HG03159 (cell line): ENCODE data around the gene CANT1.

ENCODE experiments used
- ATAC-seq: cut with Tn5 transposase; IDR thresholded peaks from one replicate; pipeline ENCODE4 v1.9.1; 2021; ENCODE audit warnings: mild to moderate bottlenecking, moderate library complexity; ENCODE audit not compliant: unreplicated experiment

The CANT1 gene

DNA sequence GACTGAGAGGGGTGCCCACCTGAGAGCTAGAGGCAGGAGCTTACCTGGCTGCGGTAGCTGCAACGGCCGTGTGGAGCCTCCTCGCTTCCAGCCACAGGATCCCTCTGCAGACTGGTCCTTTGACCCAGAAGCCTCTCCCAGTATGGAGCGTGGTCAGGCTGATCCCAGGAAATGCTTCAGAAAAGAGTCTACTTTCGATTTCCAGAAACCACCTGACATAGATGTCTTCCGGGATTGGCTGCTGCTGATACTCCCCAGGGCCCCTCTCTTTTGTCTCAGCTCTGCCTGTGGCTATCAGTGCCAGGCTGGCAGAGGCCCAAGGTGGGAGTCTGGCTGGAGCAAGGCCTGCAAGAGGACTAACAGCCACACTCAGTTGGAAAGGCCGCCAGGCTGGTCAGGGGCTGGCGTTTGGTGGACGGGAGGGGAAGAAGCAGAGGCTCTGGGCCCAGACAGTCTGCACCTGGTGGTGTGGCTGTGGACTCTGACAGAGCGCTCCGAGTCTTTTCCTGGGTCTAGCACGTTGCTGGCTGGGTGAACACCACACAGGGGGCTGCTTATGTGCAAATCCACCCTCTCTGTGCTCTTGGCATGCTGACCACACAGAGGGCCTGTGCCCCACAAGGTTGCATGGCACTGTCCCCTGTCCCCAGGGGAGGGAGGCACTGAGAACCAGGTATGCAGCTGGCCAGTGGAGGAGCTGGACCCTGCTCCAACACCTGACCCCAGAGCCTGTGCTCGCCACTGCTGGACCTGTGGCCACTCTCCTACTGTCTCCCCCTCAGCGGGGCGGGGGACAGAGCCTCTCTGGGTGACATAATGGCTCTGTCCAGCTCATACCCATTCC is 29.6 kb downstream of the CANT1 start, which contains the start of gene LGALS3BP:
Gene LGALS3BP, minus strand, starts transcription at position 144 of the 844 bp plus-strand sequence. CDS start 2,732 bp downstream, outside the sequence.
- no peak for ATAC-seq

DNA sequence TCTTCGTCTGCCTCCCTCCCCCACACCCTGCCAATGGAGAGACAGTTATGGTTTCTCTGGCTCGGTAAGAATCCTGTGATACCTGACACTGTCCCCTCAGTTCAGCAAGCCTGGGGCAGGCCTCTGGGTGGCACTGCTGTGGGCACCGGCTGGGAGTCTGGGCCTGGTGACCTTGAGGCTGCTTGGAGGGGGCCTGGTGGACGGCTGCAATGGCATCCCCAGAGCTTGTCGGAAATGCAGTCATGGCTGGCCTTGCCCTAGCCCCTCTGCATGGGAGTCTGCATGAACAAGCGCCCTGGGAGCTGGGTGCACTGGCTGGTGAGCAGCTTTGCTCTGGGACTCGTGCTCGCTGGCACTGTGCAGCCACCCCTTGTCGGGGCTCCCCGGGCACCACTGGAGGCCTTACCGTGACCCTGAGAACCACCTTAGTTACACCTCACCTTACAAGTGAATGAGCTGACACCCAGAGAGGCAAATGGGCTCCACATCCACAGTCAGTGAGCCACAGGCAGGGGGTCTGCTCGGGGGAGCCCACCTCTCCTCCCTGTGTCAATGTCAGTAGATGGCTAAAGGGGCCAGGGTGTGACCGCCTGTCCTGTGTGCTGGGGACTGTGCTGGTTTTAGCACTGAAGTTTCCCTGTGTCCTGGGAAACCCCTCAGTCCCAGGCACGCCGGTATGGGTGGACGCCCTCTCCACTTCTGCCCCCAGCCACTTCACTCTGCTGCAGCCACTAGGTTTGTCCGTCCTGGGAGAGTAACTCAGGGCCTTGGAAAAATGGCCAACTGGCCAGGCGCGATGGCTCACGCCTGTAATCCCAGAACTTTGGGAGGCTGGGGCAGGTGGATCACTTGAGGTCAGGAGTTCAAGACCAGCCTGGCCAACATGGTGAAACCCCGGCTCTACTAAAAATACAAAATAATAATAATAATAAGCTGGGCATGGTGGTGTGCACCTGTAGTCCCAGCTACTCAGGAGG is 31.3 kb downstream of the CANT1 start:
- ATAC-seq: no peak

DNA sequence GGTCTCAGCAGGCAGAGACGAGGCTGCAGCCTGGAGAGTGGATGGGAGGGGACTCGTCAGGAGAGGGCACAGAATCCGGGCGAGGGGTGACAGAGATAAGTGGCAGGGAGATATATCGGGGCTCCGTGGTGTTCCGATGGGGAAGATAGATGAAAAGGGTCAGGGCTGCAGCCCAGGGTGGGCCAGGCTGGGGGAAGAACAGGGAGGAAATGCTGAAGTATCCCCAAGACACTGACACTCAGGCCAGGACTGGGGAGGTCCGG is 32.0 kb downstream of the CANT1 start:
- no peak for ATAC-seq

DNA sequence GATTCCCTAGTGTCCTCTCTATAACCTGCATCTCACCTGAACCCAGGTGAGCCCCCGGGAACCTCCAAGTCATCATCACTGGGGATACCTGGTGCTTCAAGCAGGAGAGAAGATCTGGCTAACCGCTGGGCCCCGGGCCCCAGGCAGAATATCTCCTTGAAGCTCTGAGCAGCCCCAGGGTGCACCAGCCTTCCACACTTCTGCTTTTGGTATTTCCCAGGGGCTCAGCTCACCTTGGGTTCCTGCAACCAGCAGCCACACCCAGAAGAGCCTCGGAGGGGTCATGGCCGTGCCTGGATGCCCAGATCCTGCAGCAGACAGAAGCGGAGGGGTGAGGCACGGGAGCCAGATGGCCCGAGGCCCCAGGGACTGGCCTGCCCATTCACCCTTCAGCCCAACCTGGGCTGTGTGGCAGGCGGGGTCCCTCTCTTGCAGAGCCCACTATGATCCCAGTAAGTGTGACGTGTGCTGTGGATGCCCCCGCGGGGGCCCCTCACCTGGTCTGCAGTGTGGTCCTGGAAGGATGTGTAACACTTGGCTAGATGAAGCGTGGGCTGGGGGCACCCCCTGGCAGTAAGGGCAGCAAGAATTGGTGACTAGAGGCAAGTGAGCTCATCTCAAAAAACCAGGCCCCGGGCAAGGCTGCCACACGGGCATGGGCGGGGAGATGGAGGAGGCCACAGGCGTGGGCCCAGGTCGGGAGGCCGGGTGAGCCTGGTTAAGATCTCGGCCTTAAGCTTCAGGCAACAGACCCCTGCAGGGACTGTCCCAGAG is 32.5 kb downstream of the CANT1 start:
- no peak for ATAC-seq

DNA sequence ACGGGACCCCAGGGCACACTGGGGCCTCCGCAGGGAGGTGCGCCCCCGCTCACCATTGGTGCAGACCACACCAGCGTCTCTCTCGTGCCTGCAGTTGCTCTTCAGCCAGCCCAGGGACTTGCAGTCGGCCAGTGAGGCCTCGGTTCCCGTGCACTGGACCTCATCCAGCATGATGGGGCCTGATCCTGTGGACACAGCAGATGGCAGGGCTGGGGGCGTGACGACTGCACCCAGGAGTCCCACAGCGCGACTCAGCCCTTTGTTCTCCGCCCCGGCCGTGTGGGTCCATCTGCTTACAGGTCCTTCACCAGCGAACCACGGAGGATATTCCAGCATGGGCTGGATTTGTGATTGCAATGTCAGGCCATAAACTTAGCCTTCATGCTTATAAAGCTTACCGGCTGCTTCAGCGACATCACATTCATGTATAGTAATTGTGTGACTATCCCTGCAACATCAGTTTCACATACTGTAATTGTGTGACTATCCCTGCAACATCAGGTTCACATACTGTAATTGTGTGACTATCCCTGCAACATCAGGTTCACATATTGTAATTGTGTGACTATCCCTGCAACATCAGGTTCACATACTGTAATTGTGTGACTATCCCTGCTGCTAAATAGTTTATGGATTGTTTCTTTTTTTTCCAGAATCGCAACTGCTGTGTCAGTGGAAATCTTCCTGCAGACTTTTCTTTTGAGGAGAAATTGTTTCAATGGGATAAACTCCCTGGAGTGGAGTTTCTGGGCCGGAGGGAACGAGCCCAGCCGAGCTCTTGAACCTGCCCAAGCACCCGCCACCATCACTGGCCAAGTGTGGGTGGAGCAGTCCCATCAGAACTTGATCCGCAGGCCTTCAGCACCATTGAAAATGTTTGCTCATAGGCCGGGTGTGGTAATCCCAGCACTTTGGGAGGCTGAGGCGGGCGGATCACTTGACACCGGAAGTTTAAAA is 34.7 kb downstream of the CANT1 start:
- no peak for ATAC-seq

DNA sequence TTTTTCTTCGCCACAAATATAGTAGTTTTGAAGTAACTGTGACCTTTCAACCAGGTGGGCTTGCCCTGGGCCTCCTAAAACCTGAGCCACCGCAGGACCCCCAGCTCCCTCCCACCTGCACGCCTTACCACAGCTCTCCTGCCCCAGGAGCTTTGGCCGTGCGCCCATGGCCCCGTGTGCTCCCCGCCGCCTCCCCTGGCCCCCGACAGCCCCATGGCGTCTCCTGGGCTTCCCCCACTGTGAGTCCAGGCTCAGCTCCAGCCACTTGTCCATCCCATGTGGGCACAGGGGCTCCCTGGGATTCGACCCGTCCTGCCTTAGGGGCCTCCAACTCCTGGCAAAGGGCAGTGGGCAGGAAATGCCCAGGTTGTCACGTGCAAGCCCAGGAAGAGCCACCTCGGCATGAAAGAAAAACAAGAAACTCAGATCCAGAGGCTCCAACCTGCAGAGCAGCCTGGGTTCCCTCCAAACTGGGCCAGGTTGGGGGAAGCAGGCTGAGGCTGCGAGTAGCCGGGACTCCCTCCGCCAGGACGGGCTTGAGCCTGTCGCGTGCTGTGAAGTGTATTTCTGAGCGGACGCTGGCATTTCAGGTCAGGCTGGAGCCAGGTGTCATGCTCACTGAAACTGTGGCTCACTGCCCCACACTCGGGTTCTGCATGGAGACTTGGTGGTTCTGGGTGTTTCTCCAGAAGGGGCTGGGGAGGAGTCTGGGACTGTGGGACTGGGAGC is 35.6 kb downstream of the CANT1 start:
- ATAC-seq: no peak

DNA sequence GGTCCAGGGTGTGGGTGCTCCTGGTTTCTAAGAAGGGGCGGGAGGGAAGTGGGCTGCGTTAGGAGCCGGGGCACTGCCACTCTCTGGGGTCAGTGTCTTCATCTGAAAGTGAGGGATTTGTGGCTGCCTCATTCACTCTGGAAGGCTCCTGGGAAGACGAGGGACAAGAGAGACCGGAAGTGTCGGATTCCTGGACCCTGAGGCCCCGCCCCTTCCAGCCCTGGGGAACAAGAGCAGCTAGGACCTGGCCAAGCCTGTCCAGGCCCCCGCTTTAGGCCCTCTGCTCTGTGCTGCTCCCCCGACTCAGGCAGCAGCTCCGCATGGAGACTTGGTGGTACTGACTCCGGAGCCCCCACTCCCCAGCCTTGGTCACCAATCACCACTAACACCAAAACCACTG is 36.4 kb downstream of the CANT1 start:
- no peak for ATAC-seq

DNA sequence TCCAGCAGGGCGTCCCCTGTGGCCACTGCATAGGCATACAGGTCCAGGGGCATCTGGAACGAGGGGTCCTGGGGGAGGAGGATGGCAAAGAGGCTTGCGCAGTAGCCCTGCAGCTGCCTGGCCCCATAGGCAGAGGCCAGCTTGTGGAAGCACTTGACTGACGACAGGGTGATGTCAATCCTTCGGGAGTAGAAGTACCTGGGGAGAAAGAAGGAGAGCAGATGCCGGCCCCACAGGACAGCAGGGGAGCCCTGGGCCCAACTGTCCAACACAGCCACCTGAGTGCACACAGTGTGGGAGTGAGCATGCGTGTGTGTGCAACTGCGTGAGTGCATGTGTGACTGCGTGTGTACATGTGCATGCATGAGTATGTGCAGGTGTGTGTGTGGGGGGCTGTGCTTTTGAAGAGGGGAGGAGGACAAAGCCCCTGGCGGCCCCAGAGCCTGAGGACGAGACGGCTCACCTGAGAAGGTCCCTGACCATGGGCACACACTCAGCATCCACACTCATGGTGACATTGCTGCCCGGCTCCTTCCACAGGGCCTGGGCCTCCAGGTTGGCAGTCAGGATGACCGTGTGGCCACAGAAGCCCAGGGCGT is 37.0 kb downstream of the CANT1 start:
- no peak for ATAC-seq

DNA sequence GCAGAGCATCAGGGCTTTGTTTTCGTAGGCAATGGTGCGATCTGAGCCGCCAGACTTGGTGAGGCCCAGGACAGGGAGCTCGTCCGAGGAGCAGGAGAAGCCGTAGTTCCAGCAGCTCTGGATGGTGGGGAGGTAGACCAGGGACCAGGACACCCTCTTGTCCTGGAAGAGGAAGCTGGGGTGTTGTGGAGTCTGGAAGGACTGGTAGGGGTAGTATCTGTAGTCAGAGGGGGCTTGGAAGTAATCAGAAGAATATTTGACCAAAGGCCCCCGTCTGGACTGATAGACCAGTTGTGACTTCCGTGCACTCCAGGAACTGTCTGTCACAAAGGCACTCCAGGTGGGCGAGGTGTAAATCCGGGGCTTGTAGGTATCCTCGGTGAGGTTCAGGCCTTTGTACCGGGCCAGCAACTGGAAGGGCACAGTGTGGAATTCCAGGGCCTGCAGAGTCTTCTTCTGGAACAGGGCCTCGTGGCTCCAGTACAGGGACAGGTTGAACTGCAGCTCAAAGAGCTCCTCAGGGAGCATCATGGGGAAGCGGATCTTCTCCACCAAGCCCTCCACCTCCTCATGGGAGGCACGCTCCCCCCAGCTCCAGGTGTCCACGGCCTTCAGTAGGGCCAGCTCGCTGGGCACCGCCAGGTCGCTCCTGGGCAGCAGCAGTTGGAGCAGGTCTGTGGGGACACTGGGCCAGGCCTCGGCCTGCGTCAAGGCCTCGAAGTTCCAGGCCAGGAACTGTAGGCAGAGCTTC is 37.6 kb downstream of the CANT1 start:
- no peak for ATAC-seq

DNA sequence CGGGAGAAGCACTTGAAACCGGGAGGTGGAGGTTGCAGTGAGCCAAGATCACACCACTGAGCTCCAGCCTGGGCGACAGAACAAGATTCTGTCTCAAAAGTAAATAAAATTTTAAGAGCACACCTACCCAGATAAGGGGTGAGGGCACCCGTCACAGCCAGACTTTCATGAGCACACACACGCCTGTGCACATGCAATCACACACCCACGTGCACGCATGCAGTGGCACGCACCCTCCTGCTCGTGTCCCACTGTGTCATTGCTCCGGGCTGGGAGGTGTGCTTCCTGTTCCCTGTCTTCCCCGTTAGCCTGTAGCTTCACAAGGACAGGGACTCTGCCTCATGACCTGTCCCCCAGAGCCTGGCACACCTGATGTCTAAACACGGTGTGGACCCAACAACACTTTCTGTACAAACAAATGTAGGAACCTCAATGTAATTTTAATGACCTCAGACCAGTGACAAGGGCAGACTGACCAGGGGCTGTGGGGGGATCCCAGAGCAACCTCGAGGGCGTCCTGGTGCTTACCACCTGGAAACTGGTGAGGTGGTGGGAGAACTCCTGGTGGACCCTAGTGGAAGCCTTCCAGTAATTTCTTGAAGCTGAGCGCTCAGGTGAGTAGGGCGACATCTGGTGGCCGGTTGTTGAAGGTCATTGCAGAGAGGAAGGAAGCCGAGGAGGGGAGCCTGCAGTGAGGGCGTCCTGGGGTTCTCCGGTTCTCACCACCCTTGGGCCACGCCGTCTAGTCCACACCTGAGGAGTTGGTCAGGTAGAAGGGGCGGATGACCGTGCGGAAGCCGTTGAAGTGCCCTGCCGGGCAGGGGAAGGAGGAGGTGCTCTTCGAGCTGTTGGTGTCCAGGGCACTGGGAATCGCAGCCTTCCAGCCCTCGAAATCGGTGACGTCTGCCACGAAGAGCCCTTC is 38.5 kb downstream of the CANT1 start:
- no peak for ATAC-seq

DNA sequence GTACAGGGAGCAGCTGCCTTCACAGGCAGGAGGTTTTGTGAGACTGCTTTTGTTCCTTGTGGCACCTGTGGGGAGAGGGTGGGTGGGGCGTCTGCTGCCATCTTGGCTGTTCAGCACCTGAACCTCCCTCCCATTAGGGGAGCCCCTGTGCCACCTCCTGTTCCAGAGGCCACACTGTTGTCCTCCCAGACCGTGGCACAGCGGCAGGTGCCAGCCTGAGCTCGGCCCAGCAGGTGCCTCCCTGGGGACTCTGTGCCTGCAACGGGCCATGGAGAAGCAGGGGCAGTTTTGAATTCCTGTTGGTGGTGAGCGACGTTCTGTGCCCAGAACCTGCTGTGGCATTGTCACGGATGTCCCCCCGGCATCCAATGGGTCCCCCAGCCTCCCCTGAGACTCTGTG is 39.7 kb downstream of the CANT1 start:
- ATAC-seq: no peak

DNA sequence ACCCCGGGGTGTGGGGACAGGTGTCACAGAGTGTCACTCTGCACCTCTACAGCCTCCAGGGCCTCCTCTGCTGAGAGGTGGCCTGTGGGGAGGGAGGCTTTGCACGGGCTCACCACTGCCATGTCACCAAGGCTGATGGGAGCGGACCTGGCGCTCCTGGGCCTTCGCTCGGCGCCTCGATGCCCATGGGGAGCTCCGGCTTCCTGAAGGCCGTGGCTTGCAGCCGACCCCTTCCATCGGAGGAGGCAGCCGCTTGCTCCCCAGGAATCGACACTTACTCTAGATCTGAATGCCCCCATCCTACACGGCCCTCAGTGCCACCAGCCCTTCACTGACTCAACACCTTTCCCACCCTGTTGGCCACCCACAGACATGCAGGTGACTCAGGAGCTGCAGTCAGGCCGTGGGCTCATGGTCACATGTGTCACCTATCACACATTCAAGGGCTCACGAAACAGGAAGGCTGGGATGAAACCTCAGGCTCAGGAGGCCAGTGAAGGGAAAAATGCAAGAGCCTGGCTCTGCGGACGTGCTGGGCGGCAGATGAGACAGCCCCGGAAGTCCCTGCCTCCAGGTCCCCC is 41.7 kb downstream of the CANT1 start:
- no peak for ATAC-seq

DNA sequence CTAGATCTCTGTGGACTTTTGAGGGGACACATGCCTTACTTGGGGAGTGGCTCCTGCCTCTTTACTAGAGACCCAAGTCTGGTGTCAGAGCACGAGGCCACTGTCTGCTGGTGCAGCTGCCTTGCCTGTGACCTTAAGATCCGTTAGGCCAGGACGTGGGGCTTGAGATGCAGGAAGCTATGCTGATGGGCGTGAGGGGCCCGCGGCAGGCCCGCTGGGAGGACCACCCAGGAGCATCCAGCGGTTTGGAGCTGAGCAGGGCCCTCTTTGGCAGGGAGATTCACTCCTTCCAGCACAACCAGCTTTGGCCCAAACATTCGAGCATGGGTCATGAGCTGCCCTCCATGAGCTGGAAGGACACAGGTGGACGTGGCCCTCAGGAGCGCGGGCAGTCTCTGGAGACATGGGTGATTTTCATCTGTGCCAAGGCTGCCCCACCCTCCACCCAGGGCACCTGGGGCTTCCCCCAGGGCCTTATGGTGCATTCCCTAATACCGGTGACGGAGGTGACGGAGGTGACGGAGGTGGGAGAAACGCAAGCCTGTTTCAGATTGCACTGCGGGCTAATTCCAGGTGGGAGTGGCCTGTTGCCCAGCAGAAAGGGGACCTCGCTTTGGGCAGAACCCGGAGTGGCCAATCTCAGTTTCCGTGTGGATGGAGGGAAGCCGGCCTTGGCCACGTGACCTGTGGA is 42.5 kb downstream of the CANT1 start:
- no peak for ATAC-seq

DNA sequence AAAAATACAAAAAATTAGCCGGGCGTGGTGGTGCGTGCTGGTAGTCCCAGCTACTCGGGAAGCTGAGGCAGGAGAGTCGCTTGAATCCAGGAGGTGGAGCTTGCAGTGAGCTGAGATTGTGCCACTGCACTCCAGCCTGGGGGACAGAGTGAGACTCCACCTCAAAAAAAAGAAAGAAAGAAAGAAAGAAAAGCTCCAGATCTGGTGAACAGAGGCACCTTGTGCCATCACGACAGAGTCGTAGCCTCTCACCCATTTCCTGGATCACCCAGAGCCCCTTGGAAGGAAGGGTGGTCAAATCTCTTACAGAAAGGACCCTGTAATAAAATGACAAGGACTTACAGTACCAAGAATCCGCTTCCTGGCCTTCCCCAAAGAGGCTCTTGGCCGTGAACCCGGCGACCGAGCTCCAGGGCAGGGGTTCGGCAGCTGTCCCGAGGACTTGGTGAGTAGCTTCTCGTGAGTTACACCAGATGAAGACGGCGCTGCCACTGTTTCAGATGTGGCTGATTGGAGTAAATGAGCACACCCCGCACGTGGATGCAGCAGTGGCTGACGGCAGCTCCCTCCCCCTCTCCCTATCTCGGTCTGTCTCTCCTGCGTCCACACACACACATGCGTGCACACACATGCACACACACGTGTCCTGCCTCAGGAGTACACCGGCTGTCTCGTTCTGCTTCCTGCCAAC is 43.3 kb downstream of the CANT1 start:
- ATAC-seq: no peak

DNA sequence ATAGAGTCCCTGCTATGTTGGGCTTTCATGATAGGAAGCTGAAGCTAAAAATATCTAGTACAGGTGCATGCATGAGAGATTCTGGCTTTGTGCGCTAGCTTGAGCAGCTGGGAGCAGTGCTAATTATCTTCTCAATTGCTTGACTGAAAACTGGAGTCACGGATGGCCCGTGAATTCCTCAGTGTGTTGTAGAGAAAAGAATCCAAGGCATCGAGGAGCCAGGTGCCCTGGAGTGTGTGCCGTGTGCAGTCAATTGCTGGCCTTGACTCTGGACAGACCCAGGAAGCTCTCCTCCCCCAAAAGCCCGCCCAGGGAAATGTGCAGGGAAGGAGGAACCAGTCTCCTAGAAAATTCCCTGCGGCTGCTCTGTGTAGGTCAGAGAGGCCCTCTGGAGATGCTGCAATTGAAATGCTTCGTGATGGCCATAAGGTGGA is 44.1 kb downstream of the CANT1 start:
- no peak for ATAC-seq

DNA sequence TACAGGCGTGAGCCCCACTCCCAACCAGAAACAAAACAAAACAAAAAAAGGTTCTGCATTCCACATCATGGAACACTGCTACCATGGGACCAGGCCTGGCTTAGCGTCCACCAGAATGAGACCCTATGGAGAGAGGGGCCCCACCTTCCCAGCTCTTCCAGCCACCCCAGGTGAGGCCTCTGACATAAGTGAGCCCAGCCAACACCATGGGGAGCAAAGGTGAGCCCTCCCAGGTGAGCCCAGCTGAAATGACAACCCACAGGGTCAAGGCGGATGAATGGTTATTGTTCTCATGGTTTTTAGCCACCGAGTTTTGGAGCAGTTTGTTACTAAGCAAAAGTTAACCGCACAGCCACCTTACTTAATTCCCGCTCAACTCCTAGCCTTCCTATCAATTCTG is 46.2 kb downstream of the CANT1 start:
- no peak for ATAC-seq
